Smooth muscle cell (in vitro differentiated cells): ENCODE results near the gene RNU1-4. TPM values are rescaled to one million over a fixed set of nuclear protein-coding genes. Genes with fewer than 3 reads are reported as not detected.
"Not testable (repeated sequence)": the region's sequence is repeated elsewhere in the genome, so short reads cannot be mapped to it uniquely, and the experiment has no call there.

ENCODE experiments used
- DNase-seq: peaks from one replicate; lab custom pipeline; 2025; ENCODE audit not compliant: unreplicated experiment; lab: John Stamatoyannopoulos, UW
- H2AFZ ChIP-seq: fragments of 200-600 bp; sonication (generic); 2 replicates; pipeline ENCODE4 v1.6.0; 2016; ENCODE audit warnings: antibody characterized with exemption, low read depth, mild to moderate bottlenecking
- H3F3A ChIP-seq: fragments of 200-600 bp; sonication (generic); 2 replicates; pipeline ENCODE4 v1.6.0; 2017; ENCODE audit warnings: antibody characterized with exemption, low read depth
- H3K27ac ChIP-seq: fragments of 200-600 bp; sonication (generic); 2 replicates; pipeline ENCODE4 v1.5.1; 2016; ENCODE audit warnings: low read depth, mild to moderate bottlenecking
- H3K27me3 ChIP-seq: fragments of 200-600 bp; sonication (generic); 2 replicates; pipeline ENCODE4 v1.6.1; 2016; ENCODE audit warnings: low read depth, mild to moderate bottlenecking
- H3K36me3 ChIP-seq: fragments of 200-600 bp; sonication (generic); 2 replicates; pipeline ENCODE4 v1.5.1; 2016; ENCODE audit warnings: low read depth
- H3K4me1 ChIP-seq: fragments of 200-600 bp; sonication (generic); 2 replicates; pipeline ENCODE4 v1.5.1; 2016; ENCODE audit warnings: low read depth
- H3K4me2 ChIP-seq: fragments of 200-600 bp; sonication (generic); 2 replicates; pipeline ENCODE4 v1.6.0; 2016; ENCODE audit warnings: mild to moderate bottlenecking
- H3K4me3 ChIP-seq: fragments of 200-600 bp; sonication (generic); 2 replicates; pipeline ENCODE4 v1.5.1; 2016; ENCODE audit warnings: mild to moderate bottlenecking
- H3K79me2 ChIP-seq: fragments of 200-600 bp; sonication (generic); 2 replicates; pipeline ENCODE4 v1.6.0; 2016; ENCODE audit warnings: low read depth, mild to moderate bottlenecking
- H3K9ac ChIP-seq: fragments of 200-600 bp; sonication (generic); 2 replicates; pipeline ENCODE4 v1.6.0; 2016; ENCODE audit warnings: low read depth
- H3K9me3 ChIP-seq: fragments of 200-600 bp; sonication (generic); replicated peaks from 2 replicates; pipeline ENCODE4 v1.5.1; 2016; ENCODE audit warnings: low read depth
- H4K20me1 ChIP-seq: fragments of 200-600 bp; sonication (generic); 2 replicates; pipeline ENCODE4 v1.6.0; 2016; ENCODE audit warnings: low read depth
- WGBS: methylation state at CpG from one replicate; pipeline ENCODE4 v1.1.7; 2016; ENCODE audit warnings: low lambda C conversion rate; 5-methylcytosine and 5-hydroxymethylcytosine counted together
- polyA plus RNA-seq: library from polyadenylated mRNA; unstranded; fragments of >200 nt; fragmentation: Nextera tagmentation; extraction: Ambion mirVana; gene quantifications from 2 replicates; pipeline ENCODE4 v1.2.1, GENCODE V29; 2016
- total RNA-seq: library from RNA; depleted of rRNA; stranded (reverse); fragments of >200 nt; gene quantifications from 2 replicates; pipeline ENCODE4 v1.2.3, GENCODE V29; 2014
- TF ChIP-seq, protein P1 (sequence below): fragments of 200-600 bp; sonication (generic); IDR thresholded peaks from 2 replicates; pipeline ENCODE4 v1.5.1; 2017; ENCODE audit warnings: borderline replicate concordance, mild to moderate bottlenecking, antibody characterized with exemption; ENCODE audit not compliant: insufficient read depth, poor library complexity, severe bottlenecking

The RNU1-4 gene
- total and polyA plus RNA-seq, 2 experiments from 2014 or later, result under 0.01 to 4.2 TPM

DNA sequence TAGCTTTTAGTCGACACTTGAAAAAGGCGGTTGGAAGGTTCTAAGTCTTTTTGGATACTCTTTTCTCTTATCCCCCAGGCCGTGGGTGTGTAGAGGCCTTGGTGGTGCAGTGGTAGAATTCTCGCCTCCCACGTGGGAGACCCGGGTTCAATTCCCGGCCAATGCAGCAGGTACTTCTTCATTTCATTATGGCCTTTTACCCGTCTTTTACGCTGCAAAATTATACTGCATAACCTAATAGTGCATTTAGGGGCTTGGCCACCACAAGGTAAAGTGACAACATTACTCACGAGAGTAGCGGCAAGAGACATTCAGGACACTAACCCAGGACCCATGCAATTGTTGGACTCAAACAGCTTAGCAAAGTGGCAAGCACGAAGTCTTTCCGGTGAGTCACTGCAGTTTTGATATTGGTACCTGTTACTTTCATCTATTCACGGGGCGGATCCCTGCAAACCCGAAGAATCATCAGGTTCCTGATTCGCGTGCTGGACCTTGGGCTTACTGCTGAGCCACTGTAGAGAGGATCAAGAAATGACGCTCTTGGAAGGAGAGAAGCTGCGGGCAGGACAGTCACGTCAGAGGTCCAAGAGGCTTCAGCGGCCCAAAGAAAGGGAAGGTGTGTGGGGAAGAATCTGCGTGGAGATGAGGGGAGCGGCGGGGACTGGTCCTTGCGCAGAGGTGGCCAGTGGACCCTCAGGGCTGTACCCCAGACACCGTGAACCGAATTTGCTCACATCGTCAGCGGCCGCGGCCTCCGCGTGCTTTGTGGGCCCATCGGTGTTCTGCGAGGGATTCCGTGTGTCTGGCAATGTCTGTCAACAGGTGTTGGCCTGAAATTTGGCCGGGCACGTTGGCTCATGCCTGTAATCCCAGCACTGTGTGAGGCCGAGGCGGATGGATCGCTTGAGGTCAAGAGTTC lies 12.9 kb upstream of the RNU1-4 start:
- Histone ChIP-seq H3K9me3 (no peaks in the 10 kb centered on the region), H4K20me1 (no peaks in the 10 kb centered on the region), H3K36me3 (no peaks in the 10 kb centered on the region), H3K4me2 (no peak overlapping the region), H2AFZ (no peak overlapping the region), H3K79me2 (no peaks in the 10 kb centered on the region), H3F3A (no peaks in the 10 kb centered on the region), H3K4me3 (no peak overlapping the region), H3K4me1 (no peaks in the 10 kb centered on the region), H3K9ac (no peak overlapping the region), H3K27ac (no peak overlapping the region), H3K27me3 (no peaks in the 10 kb centered on the region)
- no peak for DNase-seq
- TF ChIP-seq, protein P1, sequence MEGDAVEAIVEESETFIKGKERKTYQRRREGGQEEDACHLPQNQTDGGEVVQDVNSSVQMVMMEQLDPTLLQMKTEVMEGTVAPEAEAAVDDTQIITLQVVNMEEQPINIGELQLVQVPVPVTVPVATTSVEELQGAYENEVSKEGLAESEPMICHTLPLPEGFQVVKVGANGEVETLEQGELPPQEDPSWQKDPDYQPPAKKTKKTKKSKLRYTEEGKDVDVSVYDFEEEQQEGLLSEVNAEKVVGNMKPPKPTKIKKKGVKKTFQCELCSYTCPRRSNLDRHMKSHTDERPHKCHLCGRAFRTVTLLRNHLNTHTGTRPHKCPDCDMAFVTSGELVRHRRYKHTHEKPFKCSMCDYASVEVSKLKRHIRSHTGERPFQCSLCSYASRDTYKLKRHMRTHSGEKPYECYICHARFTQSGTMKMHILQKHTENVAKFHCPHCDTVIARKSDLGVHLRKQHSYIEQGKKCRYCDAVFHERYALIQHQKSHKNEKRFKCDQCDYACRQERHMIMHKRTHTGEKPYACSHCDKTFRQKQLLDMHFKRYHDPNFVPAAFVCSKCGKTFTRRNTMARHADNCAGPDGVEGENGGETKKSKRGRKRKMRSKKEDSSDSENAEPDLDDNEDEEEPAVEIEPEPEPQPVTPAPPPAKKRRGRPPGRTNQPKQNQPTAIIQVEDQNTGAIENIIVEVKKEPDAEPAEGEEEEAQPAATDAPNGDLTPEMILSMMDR, result no peak
- WGBS, result 88% methylated on average over 42 of the region's 42 CpGs

DNA sequence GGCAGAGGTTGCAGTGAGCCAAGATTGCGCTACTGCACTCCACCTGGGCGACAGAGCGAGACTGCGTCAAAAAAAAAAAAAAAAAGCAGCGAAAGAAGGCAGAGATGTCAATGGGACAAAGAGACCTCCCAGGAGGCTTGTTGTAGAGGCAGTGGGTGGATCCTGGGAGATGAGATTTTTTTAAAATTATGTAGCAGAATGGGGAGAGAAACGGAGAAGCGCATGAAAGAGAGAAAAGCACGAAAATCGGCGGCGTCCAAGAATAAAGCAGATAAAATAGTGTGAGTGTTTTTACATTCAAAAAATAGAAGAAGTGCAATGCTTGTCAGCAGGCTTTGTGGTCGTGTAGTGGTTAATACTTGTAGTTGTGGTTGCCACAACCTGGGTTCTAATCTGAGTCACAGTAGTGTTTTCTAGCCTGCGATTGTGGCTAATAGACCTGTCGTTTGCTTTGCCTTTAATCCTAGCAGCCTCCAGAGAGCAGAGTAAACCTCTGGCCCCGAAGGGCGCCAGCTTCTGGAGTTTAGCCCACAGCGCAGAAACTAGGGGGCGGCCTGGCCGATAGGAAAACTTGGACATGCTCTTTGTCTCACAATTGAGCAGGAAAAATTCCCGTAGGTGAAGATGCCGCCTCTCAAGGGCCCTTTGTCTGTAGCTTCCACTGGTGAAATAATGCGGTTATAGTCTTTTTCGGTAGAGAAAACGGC lies 11.9 kb upstream of the RNU1-4 start:
- not testable (repeated sequence) for DNase-seq, H3K4me2 ChIP-seq, H3K36me3 ChIP-seq, H3K27ac ChIP-seq, H3K4me1 ChIP-seq, H2AFZ ChIP-seq, H3K27me3 ChIP-seq, H3K9ac ChIP-seq, H3K9me3 ChIP-seq, H3K79me2 ChIP-seq, H4K20me1 ChIP-seq, H3K4me3 ChIP-seq, H3F3A ChIP-seq
- WGBS, result 73% methylated on average over 20 of the region's 24 CpGs

DNA sequence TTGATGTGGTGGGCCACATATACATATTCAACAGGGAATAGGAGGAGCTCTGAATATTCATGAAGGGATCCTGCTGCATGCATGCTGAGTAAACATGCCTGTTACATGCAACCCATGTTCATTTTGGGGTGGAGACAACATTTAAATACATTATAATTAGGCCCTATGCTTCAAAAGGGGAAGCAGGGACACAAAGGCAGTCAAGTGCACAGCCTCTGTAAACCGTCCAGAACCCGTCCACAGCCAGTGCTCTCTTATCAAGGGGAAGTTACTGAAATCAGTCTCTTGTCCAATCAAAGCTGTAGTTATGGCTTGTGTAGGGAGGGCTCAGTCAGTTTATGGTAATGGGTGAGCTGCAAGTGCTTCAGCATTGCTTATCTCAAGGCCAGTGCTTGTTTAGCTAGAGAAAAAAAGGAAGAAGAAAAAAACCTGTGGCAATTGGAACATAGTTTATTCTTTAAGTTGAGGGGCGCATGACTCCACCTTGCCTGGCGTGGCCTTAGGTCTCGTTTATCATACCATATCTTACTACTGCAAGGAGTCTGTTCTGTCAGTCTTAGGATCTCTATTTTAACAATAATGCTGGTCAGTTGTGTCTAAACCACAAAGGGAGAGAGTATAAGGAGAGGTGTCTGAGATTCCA lies 7.9 kb upstream of the RNU1-4 start:
- H3K36me3 ChIP-seq, H3F3A ChIP-seq, H3K27ac ChIP-seq, H3K27me3 ChIP-seq, H2AFZ ChIP-seq, H4K20me1 ChIP-seq, H3K79me2 ChIP-seq, H3K4me2 ChIP-seq, DNase-seq, H3K4me1 ChIP-seq, H3K9me3 ChIP-seq, H3K9ac ChIP-seq, H3K4me3 ChIP-seq: not testable (repeated sequence)
- WGBS, result 80% methylated on average over 3 of the region's 5 CpGs

DNA sequence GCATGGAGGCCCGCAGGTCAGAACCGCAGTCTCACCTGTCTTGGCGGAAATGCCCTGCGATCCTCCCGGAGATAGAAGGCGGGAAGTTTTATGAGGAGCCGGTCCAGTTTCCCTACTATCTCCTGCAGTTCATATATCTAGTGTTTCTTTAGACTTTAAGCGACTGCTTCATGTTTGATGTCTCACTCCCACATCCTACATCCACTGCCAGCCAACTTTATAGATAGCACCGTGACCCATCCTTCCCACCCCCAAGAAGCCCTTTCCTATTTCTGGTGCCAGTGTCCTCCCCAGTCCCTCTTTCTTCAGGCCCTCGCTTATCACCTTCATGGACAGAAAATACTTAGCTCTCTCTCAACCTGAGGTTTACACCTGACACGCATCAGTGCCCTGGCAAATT lies 914 bp downstream of the RNU1-4 start:
- no CpG with 5 or more reads among the region's 11 CpGs for WGBS

DNA sequence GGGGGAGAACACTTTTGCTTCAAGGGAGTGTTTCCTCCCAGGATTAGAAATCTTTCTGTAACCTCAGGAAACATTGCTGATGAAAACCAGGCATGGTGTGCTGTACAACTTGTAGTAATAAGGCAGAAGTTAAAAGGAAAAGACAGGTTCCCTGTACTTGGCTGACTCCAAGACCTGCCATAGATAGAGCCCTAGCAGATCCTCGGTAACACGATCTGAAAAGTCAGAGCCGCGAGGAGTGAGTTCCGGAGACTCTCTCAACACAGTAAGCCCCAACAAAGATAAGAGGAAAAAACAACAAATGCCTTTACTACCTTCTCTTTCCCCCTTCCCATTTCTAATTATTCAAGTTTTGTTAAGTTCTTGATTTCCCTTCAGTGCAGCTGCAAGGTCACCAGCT lies 7.3 kb downstream of the RNU1-4 start:
- not testable (repeated sequence) for H2AFZ ChIP-seq, DNase-seq, H3K27ac ChIP-seq, H3K9ac ChIP-seq, H3K4me1 ChIP-seq, H3K9me3 ChIP-seq, H3K27me3 ChIP-seq, H3K79me2 ChIP-seq, H3K4me3 ChIP-seq, H3K4me2 ChIP-seq, H4K20me1 ChIP-seq, H3F3A ChIP-seq, H3K36me3 ChIP-seq
- WGBS, result 11% methylated on average over 5 of the region's 5 CpGs

More for the DNA sequence above, 914 bp downstream of the RNU1-4 start:
- H3K9ac ChIP-seq, H3K4me2 ChIP-seq, H3K4me3 ChIP-seq, DNase-seq, H3K27ac ChIP-seq, H2AFZ ChIP-seq, H3K79me2 ChIP-seq, H3F3A ChIP-seq, H3K36me3 ChIP-seq, H4K20me1 ChIP-seq, H3K4me1 ChIP-seq, H3K9me3 ChIP-seq, H3K27me3 ChIP-seq: not testable (repeated sequence)

DNA sequence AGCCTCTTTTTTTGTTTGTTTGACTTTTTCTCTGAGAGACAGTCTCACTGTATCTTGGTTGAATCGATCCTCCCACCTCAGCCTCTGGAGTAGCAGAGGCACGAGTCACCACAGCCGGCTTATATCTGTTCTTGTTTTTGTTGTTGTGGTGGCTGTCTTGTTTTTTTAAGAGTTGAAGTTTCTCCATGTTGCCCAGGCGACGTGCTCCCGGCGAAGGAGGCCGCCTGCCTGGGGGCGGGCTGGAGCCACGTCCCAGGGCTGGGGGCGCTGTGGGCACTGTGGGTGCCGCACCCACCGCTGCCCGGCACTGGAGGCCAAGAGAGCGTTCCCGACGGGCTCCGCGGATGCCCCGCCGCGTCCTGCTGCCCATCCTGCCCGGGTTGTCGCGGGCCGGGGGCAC lies 8.4 kb downstream of the RNU1-4 start:
- not testable (repeated sequence) for H4K20me1 ChIP-seq, H3K4me1 ChIP-seq, H3K9ac ChIP-seq, H3F3A ChIP-seq, H3K36me3 ChIP-seq, H3K79me2 ChIP-seq, DNase-seq, H3K27ac ChIP-seq, H3K4me2 ChIP-seq, H2AFZ ChIP-seq, H3K27me3 ChIP-seq, H3K4me3 ChIP-seq, H3K9me3 ChIP-seq
- WGBS, result 61% methylated on average over 10 of the region's 26 CpGs

DNA sequence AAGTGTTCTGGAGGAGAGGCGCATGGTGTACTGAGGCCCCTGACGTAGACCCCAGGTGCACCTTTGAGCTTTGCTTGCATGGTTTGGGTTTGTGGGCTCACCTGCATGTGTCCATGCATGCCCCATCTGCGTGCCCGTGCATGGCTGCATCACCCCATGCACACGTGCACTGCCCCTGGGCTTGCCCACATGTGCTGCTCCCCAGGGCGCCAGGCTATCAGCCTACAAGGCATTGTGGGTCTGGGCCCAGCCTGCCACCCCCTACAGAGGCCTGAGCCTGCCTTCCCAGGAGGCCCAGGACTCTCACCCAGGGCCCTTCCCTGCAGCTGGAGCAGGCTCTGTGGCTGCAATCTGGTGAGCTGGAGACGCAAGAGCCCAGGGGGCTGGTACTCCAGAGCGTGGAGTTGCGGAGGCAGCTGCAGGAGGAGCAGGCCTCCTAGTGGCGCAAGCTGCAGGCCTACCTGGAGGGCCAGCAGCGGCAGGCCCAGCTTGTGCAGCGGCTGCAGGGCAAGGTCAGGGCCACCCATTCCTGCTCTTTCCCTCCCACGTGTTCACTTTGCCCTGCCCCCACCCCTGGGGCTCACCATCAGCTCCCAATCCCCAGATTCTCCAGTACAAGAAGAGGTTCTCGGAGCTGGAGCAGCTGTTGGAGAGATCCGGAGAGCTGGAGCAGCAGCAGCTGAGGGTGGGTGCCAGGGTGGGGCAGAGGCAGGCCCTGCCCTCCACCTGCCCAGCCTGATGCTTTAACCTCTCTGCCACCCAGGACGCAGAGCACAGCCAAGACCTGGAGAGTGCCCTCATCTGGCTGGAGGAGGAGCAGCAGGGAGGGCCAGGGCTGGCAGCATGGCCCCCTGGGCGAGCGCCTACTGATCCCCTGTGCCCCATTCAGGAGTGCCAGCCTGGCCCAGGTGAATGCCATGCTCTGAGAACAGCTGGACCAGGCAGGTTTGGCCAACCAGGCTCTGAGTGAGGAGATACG lies 9.9 kb downstream of the RNU1-4 start:
- not testable (repeated sequence) for H3K9me3 ChIP-seq, H3K27ac ChIP-seq, H3K36me3 ChIP-seq, H2AFZ ChIP-seq, H3K4me3 ChIP-seq, H3K27me3 ChIP-seq, H3K4me1 ChIP-seq, H3F3A ChIP-seq, H3K79me2 ChIP-seq, DNase-seq, H3K4me2 ChIP-seq, H3K9ac ChIP-seq, H4K20me1 ChIP-seq
- WGBS, result 77% methylated on average over 8 of the region's 19 CpGs
